Lower lobe of right lung (tissue), 2 donors: ENCODE measurements around the gene UBN2. TPM values are rescaled to one million over a fixed set of nuclear protein-coding genes. Genes with fewer than 3 reads are reported as not detected.

Source experiments
- ATAC-seq, 2 donors: fragments of 200-7000 bp; cut with Tn5 transposase; one replicate each; pipeline ENCODE4 v1.9.1; 2020 to 2022; ENCODE audit warnings: mild to moderate bottlenecking in 2 of 2, moderate library complexity in 2 of 2
- DNase-seq: peaks from one replicate; pipeline ENCODE4 v3.0.0-alpha.2; 2020
- H3K27ac ChIP-seq: fragments of 200-600 bp; one replicate; pipeline ENCODE4 v1.8.0; 2022
- H3K27me3 ChIP-seq: fragments of 200-600 bp; one replicate; pipeline ENCODE4 v1.8.0; 2022; ENCODE audit warnings: low read depth
- H3K36me3 ChIP-seq: fragments of 200-600 bp; one replicate; pipeline ENCODE4 v1.8.0; 2022; ENCODE audit warnings: mild to moderate bottlenecking
- H3K4me1 ChIP-seq: fragments of 200-600 bp; one replicate; pipeline ENCODE4 v1.8.0; 2022
- H3K4me3 ChIP-seq: fragments of 200-600 bp; one replicate; pipeline ENCODE4 v1.8.0; 2022; ENCODE audit warnings: mild to moderate bottlenecking
- H3K9me3 ChIP-seq: fragments of 200-600 bp; one replicate; pipeline ENCODE4 v1.8.0; 2022
- CTCF ChIP-seq: fragments of 200-600 bp; IDR thresholded peaks from one replicate; pipeline ENCODE4 v1.8.0; 2022; ENCODE audit warnings: antibody characterized with exemption, mild to moderate bottlenecking
- intact Hi-C: fragments of 100-400 bp; cut with DNase I; formaldehyde crosslinking; loops from one replicate; pipeline ENCODE4 v1.11.0; 2022
- total RNA-seq: library from RNA; stranded (reverse); fragmentation: NEBNext Ultra II Directional; extraction: Animal tissue kit (Norgen Biotek cat#: 25700); gene quantifications from one replicate; pipeline ENCODE4 v1.2.1, GENCODE V29; 2021
- donor health status: DM: no; HTN: yes; CAD: no; lungs with severe emphysema.

UBN2 gene
- total RNA-seq, 1 donor from 2014 or later = 23.4 TPM

GRCh38 chr7:139186146-139186545, 44.9 kb upstream of the UBN2 start:
- TF ChIP-seq CTCF = no peak
- H3K27ac ChIP-seq = no peak overlapping the region
- no peaks in the 10 kb centered on the region for H3K4me1 ChIP-seq
- DNase-seq = no peak
- intact Hi-C loops = no loop called here
- no peaks in the 10 kb centered on the region for H3K27me3 ChIP-seq
- ATAC-seq = no peak
- H3K9me3 ChIP-seq = no peaks in the 10 kb centered on the region
- H3K4me3 ChIP-seq = no peak overlapping the region
- peaks cover 37% of the 10 kb centered on the region for H3K36me3 ChIP-seq

- no peak for TF ChIP-seq CTCF
- no peaks in the 10 kb centered on the region for H3K27me3 ChIP-seq
- no peak for DNase-seq
- H3K27ac ChIP-seq = no peak overlapping the region
- H3K4me3 ChIP-seq = no peak overlapping the region
- no peaks in the 10 kb centered on the region for H3K9me3 ChIP-seq
- H3K36me3 ChIP-seq = peaks cover 14% of the 10 kb centered on the region
- no peak for ATAC-seq
- intact Hi-C loops = no loop called here
- H3K4me1 ChIP-seq = no peaks in the 10 kb centered on the region
These were observed 41.7 kb upstream of the UBN2 start for GRCh38 chr7:139189357-139189756.

GRCh38 chr7:139192014-139192706, 38.9 kb upstream of the UBN2 start:
- H3K36me3 ChIP-seq = peaks cover 14% of the 10 kb centered on the region
- no peak overlapping the region for H3K4me3 ChIP-seq
- TF ChIP-seq CTCF = no peak
- H3K4me1 ChIP-seq = no peaks in the 10 kb centered on the region
- H3K27ac ChIP-seq = no peak overlapping the region
- H3K27me3 ChIP-seq = no peaks in the 10 kb centered on the region
- intact Hi-C loops = no loop called here
- DNase-seq (no peak), ATAC-seq (no peak)
- H3K9me3 ChIP-seq = no peaks in the 10 kb centered on the region

GRCh38 chr7:139200382-139200781, 30.7 kb upstream of the UBN2 start:
- Histone ChIP-seq H3K36me3 (no peaks in the 10 kb centered on the region), H3K27me3 (no peaks in the 10 kb centered on the region), H3K4me3 (no peak overlapping the region), H3K9me3 (peaks cover 5% of the 10 kb centered on the region), H3K4me1 (no peaks in the 10 kb centered on the region), H3K27ac (no peak overlapping the region)
- DNase-seq (no peak), ATAC-seq (no peak)
- intact Hi-C loops = no loop called here
- no peak for TF ChIP-seq CTCF

GRCh38 chr7:139203992-139204391, 27.0 kb upstream of the UBN2 start:
- Histone ChIP-seq H3K9me3 (peaks cover 18% of the 10 kb centered on the region), H3K4me1 (no peaks in the 10 kb centered on the region), H3K27me3 (no peaks in the 10 kb centered on the region), H3K27ac (no peak overlapping the region), H3K36me3 (no peaks in the 10 kb centered on the region), H3K4me3 (no peak overlapping the region)
- intact Hi-C loops = no loop called here
- no peak for TF ChIP-seq CTCF
- no peak for ATAC-seq
- DNase-seq = no peak
